Vagina (tissue), 2 donors: ENCODE data around the gene MMP1.

Experiments used
- CTCF ChIP-seq, 3 experiments: fragments of 450-650 bp in 2 of 3; fragments of 200-600 bp in 1 of 3; sonication (generic) in 1 of 3; IDR thresholded peaks; one replicate each; pipeline ENCODE4 v1.5.1; 2017 to 2019; ENCODE audit warnings: antibody characterized with exemption in 3 of 3, mild to moderate bottlenecking in 2 of 3, moderate library complexity in 2 of 3
- POLR2AphosphoS5 ChIP-seq, 2 donors: sonication (generic); formaldehyde crosslinking; IDR thresholded peaks; one replicate each; pipeline ENCODE4 v1.9.0; 2017; ENCODE audit warnings: antibody characterized with exemption in 2 of 2, mild to moderate bottlenecking in 2 of 2, low read depth in 1 of 2; ENCODE audit not compliant: insufficient read depth in 1 of 2

DNA sequence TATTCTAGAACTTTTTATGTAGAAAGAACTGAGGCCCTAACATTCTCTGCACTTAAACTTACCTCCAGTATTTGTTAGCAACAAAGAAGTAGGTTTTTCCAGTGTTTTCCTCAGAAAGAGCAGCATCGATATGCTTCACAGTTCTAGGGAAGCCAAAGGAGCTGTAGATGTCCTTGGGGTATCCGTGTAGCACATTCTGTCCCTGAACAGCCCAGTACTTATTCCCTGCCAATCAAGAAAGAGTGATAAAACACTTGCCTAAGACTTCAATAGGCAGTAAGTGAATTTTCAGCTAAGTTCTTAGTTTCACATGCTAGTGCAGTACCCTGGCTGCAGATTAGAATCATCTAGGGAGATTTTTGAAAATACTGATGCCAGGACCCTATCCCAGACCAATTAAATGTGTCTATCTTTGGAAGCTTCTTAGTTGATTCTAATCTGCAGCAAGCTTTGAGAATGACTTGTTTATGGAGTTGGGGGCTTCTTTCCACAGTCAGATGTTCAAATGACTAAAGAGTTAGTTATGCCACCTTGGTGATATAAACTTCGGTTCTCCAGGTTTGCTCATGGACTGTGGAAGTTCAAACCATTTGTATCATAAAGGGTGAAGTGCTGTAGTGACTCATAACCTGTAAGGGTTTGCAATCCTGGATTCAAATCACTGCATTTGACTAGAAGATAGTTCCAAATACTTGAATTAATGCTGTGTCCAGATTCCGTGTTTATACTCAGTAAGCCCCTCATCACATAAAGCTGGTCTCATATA is 6.5 kb downstream of the MMP1 start:
- TF ChIP-seq CTCF (IDR thresholded peaks at IDR 0.05) (no peak), POLR2AphosphoS5 (IDR thresholded peaks at IDR 0.05; ENCODE audit: insufficient read depth in 1 of 2, low read depth in 1 of 2) (no peak)
